Measurements from ENCODE around the gene DMD.

The DMD gene

DNA sequence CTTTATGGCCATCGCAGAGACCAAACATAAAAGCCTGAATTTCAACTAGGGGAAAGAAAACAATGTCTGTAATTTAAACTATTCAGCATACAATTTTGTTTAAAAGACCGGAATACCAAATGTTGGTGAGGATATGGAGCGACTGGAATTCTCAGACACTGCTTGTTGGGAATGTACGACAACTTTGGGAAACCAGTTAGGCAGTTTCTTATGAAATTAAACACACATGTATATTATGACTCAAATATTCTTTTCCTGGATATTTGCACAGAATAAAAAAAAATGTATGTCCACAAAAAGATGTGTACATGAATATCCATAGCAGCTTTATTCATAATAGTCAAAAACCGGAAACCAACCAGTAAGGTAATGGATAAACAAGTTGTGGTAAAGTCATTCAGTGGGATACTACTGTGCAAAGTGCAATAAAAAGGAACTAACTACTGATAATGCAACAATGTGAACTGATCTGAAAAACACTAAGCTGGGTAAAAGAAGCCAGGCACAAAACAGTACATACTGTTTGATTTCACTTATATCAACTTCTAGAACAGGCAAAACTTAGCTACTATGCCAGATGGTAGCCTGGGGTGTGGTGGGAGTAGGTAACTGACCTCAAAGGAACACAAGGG, 1986.9 kb downstream of the DMD start:
- in situ Hi-C loops (cut with HindIII; ENCODE audit: low sequenced_read_pairs) = no loop called here
- TF ChIP-seq, protein P1, sequence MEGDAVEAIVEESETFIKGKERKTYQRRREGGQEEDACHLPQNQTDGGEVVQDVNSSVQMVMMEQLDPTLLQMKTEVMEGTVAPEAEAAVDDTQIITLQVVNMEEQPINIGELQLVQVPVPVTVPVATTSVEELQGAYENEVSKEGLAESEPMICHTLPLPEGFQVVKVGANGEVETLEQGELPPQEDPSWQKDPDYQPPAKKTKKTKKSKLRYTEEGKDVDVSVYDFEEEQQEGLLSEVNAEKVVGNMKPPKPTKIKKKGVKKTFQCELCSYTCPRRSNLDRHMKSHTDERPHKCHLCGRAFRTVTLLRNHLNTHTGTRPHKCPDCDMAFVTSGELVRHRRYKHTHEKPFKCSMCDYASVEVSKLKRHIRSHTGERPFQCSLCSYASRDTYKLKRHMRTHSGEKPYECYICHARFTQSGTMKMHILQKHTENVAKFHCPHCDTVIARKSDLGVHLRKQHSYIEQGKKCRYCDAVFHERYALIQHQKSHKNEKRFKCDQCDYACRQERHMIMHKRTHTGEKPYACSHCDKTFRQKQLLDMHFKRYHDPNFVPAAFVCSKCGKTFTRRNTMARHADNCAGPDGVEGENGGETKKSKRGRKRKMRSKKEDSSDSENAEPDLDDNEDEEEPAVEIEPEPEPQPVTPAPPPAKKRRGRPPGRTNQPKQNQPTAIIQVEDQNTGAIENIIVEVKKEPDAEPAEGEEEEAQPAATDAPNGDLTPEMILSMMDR (IDR thresholded peaks at IDR 0.05; ENCODE audit: low read depth, low read length) = no peak
- no peak overlapping the region for H3K4me3 ChIP-seq (ENCODE audit: low read depth, low read length)
- no peak for DNase-seq (ENCODE audit: low read depth, low spot score)

GRCh38 chrX:31223817-31224216, 1987.5 kb downstream of the DMD start:
- in situ Hi-C loops (cut with HindIII; ENCODE audit: low sequenced_read_pairs) = no loop called here
- DNase-seq (ENCODE audit: low read depth, low spot score) = peak; percentile 58
- TF ChIP-seq, protein P1 (IDR thresholded peaks at IDR 0.05; ENCODE audit: low read depth, low read length) = no peak
- no peak overlapping the region for H3K4me3 ChIP-seq (ENCODE audit: low read depth, low read length)

DNA sequence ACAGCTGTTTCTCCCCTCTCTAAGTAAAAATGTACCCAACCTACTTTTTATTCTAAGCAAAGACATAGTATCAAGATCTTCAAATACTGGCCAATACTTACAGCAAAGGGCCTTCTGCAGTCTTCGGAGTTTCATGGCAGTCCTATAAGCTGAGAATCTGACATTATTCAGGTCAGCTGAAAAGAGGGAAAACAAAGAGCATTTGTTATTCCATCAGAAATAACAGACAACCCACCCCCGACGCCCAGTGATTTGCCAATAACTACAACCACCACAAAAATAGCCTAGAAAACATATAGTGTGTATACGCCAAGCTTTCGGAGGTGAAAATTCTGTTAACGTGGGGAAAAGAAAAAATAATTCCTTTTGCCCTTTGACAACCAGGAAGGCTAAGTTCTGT, 1988.4 kb downstream of the DMD start:
- in situ Hi-C loops (cut with HindIII; ENCODE audit: low sequenced_read_pairs) = no loop called here
- TF ChIP-seq, protein P1 (IDR thresholded peaks at IDR 0.05; ENCODE audit: low read depth, low read length) = no peak
- no peak overlapping the region for H3K4me3 ChIP-seq (ENCODE audit: low read depth, low read length)
- no peak for DNase-seq (ENCODE audit: low read depth, low spot score)

DNA sequence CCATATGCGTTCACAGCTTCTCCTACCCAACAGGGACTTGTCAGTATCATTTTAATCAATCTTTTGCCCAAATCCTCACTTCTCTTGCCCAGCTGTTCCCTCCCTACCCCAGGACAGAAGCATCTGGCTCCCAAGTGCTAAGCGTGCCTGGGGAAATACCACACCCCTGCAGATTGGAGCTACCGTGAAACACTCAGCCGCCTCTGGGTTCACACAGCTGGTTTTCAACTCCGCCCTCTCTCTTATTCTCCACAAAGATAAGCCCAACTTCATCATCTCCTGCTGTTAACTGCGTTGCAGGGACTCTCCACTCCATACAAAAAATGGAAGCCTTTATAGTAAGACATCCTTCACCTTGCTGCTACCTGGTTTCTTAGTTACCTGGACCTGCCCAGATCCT, 1992.2 kb downstream of the DMD start:
- no peak for DNase-seq (ENCODE audit: low read depth, low spot score)
- TF ChIP-seq, protein P1 (IDR thresholded peaks at IDR 0.05; ENCODE audit: low read depth, low read length) = no peak
- no peak overlapping the region for H3K4me3 ChIP-seq (ENCODE audit: low read depth, low read length)
- in situ Hi-C loops (cut with HindIII; ENCODE audit: low sequenced_read_pairs) = no loop called here

DNA sequence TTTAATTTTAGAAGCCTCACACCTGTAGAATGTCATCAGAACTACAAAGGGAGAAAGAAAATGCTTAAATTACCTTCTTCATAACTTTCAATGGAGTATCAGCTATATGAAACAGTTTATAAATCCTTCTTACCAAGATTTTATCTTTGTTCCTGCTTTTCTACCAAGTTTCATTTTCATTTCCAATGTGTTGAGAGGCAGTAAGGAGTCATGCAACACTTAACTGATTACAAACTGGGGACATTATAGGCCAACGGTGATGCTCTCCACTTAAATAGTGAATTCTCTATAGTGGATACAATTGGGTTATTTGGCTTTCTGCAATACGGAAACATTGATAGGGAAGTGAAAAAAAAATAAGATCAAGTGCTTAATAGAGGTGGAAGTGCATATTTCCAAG, 1994.3 kb downstream of the DMD start:
- in situ Hi-C loops (cut with HindIII; ENCODE audit: low sequenced_read_pairs) = no loop called here
- TF ChIP-seq, protein P1 (IDR thresholded peaks at IDR 0.05; ENCODE audit: low read depth, low read length) = no peak

DNA sequence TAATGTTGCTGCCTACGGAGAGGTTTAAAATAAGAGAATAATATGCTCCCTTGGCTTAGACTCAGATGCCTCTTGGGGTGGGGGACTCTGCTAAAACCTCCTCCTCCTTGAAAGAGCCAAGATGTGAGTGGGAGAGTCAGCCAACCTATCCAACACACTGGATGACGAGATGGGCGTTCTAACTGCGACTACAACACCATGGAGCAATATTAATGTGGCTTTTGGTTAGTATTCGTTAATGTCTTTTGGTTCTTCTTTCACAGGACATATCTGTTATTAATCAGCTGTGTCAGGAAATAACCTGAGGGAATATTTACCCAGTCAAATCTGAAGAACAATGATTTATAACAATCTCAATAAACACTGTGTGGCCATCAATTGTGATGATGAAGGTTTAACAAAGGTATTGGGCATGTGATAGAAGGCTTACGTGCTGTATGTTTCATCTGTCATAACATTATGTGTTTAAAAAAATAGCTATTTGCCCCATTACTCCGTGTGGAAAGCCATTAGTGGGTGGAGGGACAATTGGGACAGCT, 1996.0 kb downstream of the DMD start:
- TF ChIP-seq, protein P1 (IDR thresholded peaks at IDR 0.05; ENCODE audit: low read depth, low read length) = no peak
- no peak for DNase-seq (ENCODE audit: low read depth, low spot score)
- in situ Hi-C loops (cut with HindIII; ENCODE audit: low sequenced_read_pairs) = no loop called here
- no peak overlapping the region for H3K4me3 ChIP-seq (ENCODE audit: low read depth, low read length)

More for the DNA sequence above, 1994.3 kb downstream of the DMD start:
- DNase-seq (ENCODE audit: low read depth, low spot score) = no peak
- no peak overlapping the region for H3K4me3 ChIP-seq (ENCODE audit: low read depth, low read length)

Data from astrocyte of the spinal cord (primary cell).